HG03575 (cell line): Measurements from ENCODE around the gene CEP112.

Experiments used
- ATAC-seq: cut with Tn5 transposase; IDR thresholded peaks from one replicate; pipeline ENCODE4 v1.9.1; 2021; ENCODE audit not compliant: unreplicated experiment, insufficient number of reproducible peaks, low FRiP score; ENCODE audit errors: extremely low read depth

Gene CEP112

DNA sequence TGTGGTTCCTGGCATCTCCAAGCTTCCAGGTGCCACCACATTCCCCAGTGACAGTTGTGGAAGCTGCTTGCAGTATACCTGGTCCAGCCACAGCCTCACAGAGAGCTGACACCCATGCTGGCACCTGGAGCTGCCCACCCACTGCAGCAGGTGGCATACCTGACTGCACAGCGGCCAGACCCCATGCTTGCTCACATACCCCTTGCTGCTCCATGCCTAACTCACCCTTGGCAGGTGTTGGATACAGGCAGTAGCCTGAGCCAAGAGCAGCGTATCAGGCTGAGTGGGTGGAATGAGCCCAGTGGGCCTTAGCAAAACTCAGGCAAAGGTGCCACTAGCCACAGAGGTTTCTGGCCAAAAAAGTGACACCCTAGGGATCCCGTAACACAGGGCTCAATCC is 232.3 kb downstream of the CEP112 start:
- ATAC-seq: no peak

DNA sequence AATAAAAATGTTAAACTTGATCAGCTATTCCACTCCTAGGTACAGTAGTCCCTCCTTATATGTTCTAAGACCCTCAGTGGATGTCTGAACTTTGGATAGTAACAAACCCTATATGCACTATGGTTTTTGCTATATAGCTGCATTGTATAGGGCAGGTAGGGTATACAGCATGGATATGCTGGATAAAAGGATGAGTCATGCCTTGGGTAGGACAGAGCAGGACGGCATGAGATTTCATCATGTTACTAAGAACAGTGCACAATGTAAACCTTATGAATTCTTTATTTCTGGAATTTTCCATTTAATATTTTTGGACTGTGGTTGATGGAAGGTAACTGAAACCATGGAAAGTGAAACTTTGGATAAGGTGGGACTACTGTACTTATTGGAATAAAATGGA is 235.1 kb downstream of the CEP112 start:
- ATAC-seq: no peak

DNA sequence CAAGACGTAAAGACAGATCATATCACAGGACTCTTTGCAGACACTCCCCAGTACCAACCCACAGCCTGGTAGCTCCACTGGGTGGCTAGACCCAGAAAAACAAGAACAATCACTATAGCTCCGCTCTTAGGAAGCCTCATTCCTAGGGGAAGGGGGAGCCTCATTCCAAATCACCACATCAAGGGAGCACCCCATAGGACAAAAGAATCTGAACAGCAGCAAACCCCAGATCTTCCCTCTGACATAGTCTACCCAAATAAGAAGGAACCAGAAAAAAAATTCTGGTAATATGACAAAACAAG is 237.8 kb downstream of the CEP112 start:
- no peak for ATAC-seq

DNA sequence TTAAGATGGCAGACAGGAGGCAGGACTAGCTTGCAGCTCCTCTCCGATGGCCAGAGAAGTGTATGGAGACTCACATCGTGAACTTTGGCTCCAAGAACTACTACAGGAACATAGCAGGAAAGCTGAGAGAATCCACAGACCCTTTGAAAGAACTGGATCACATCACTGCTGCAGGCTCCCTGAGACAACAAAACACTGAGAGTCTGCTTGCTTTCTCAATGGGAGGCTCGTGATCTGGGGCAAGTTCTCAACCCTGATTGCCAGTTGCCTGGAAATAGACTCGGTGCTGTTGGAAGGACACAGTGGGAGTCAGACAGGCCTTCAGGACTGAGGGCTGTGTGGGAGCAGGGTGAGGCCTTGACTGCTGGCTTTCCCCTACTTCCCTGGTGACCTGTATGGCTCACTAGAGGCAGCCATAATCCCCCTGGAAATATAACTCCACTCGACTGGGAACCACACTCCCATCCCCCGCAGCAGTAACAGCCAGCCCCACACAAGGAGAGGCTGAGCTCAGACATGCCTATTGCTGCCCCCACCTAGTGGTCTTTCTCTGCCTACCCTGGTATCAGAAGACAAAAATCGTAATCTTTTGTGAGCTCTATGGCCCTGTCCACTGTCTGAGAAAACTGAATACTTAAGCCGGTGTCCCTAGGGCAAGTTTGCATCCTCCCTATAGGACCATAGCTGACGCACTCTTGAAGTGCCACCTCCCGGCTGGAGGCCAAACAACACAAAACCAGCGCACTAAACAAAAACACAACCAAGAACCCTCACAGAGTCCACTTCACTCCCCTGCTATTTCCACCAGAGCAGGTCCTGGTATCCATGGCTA is 238.4 kb downstream of the CEP112 start:
- ATAC-seq: no peak

DNA sequence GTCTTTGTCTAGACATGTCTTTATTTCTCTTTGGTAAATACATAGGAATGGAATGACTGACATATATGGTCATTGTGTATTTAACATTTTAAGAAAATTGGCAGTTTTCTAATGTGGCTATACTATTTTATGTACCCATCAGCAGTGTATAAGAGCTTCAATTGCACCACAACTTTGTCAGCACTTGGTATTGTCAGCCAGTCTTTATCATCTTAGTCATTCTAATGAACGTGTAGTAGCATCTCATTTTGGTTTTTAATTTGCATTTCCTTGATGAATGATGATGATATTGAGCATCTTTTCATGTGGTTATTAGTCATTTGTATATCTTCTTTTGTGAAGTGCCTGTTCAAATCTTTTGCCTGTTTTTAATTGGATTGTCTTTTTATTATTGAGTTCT is 239.3 kb downstream of the CEP112 start:
- no peak for ATAC-seq

DNA sequence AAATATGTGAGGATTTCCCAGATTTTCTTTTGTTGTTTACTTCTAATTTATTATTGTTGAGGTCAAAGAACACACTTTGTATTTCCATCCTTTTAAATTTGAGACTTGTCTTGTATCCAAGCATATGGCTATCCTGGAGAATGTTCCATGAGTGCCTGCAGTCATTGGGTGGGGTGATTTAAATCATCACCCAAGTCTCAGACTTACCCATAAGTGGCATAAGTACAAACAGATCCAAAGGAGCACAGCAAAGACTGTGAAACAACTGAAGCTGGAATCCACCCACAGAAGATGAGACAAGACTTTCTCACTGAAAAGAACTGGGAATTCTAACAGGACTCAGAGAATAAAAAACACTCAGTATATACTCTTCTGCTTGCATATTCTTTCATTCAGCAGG is 239.9 kb downstream of the CEP112 start:
- no peak for ATAC-seq

DNA sequence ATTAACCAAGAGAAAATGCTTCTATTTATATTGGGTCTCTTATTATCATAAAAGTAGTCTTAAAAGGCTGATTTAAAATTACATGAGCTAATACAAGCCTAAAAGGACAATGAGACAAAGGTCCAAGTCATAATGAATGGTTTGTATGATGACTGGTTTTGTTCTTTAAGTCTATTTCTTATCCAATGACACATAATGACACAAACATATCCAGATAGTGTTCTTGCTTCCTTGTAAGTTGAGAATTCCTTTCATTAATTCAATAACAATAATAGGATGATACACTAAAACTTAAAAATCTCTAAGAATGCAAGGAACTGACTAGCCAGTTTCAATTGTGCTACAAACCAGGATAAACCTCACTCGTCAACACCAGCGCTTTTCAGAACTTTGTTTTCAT is 244.1 kb downstream of the CEP112 start:
- ATAC-seq: no peak

DNA sequence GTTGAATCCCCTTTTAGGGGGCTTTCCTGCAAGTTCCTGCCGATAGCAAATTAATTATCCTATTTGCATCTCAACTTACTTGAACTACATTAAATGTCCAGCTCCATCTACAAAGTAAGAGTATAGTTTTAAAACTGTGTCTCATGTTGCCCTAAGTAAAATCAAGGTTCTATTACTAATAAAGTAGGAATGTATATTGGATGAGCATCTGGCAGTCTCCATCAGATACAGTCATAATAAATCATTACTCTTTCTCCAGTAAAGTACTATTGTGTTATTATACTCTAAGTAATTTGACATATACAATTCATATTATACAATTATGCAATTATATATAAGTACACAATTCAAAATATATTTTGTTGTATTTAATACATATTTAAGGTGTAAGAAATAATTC is 249.3 kb downstream of the CEP112 start:
- no peak for ATAC-seq

DNA sequence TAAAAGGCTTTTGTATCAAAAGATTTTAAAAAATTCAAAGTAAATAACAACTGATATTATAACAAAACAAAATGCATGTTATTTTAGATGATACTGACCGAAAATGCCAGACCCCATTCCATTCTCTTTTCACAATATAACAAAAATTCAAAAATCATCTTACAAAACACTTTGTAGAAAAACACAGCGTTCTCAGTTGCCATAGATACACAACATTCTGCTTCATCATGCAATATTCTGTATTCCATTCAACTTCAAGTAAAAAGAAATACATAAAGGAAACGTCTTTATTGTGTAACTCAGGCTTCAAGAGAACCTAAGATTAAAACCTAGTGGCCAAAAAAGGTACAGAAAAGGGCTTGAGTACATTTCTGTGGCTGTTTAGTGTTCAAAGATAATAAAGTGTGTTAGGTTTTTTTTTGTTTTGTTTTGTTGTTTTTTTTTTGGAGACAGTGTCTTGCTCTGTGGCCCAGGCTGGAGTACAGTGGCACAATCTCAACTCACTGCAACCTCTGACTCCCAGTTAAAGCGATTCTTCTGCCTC is 250.5 kb downstream of the CEP112 start:
- no peak for ATAC-seq

DNA sequence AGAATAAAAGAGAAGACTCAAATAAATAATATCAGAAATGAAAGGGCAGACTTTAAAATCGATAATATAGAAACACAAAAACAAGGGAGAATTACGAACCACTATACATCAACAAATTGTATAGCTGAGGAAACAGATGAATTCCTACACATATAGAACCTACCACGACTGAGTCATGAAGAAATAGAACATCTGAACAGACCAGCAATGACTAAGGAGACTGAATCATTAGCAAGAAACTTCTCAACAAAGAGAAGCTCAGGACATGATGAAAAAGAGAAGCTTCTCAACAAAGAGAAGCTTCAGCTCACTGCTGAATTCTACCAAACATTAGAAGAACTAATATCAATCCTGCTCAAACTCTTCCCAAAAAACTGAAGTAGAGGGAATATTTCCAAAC is 255.9 kb downstream of the CEP112 start:
- ATAC-seq: no peak

DNA sequence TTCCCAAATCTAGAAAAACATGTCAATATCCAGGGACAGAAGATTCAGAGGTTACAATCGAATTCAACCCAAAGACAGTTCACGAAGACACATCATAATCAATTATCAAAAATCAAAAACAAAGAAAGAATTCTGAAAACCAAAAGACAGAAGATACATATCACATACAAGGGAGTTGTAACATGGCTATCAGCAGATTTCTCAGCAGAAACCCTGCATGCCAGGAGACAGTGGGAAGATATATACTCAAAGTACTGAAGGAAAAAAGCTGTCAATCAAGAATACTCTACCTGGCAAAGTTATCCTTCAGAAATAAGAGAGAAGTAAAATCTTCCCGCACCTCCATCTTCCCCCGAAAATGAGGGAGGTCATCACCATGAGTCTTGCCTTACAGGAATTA is 258.6 kb downstream of the CEP112 start:
- no peak for ATAC-seq

DNA sequence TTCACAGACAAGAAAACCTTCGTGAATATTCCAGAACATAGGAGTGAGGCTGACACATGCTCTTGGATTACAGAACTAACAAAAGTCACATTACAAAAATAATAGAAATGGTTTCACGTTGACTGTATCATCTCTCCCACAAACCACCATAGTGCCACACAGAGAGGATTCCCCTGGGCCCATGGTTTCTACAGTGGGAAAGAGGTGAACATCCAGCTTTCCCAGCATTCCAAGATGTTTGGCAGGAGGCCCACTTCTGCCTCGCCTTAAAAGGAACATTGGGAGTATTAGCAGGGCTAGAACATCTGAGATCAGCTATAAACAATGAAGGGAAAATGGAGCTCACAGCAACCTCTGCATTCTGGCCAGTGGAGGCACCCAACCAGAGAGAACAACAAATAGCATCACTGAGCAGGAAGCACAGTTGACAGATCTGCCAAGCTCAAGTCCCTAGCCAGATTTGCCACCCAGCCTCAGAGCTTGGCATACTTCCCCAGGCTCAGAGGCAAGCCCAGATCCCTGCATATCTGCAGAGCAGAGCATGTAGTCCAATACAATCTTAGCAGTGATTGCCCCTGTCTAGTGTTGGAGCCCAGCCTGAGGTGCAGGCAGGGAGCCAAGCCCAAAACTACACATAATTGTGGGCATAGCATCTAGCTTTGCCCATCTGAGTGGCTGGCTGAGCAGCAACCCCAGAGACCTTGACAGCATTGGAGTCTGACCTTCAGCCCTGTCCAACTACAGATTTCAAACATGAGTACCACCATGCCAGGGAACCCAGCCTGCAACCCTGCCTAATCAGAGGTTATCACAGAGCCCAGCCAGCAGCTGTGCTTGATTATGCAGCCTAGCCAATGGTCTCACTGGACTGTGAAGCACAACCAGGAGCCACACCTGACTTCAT is 260.4 kb downstream of the CEP112 start:
- ATAC-seq: no peak

DNA sequence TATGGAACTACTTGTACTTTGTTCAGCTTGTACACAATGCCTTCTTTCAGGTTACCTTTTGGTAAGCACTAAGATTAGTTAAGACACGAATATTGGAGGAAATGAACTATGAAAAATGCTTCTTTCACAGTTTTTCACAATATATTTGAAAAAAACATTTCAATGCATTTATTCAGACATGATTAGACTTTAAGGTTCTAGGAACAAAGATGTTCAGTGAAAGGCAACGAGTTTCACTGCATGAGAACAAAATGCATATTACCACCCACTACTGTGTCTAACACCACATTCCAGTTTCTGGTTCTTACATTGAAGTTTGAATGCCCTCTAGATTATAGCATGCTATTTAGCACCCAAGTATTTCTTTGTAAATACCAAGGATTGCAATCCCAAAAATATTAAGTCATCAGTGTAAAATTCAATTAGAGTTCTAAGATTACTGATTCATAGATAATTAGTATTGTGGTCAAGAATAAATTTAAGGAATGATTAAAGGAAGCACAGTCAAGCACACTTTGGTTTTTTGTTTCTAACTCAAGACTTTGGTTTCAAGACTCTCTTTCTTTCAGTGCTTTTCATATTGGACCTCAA is 261.7 kb downstream of the CEP112 start:
- no peak for ATAC-seq

DNA sequence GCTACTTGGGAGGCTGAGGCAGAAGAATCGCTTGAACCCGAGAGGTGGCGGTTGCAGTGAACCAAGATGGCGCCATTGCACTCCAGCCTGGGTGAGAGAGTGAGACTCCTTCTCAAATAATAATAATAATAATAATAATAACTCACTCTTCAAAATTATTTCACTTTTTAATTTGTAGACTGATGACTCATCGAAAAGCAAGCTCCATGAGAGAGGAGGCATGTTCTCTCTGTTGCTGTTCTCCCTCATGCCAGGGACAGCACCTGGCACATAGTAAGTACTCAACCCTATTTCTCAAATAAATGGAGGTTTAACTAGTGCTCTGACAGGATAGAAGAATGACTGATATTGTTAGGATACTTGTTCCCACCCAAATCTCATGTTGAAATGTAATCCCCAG is 265.3 kb downstream of the CEP112 start:
- no peak for ATAC-seq

DNA sequence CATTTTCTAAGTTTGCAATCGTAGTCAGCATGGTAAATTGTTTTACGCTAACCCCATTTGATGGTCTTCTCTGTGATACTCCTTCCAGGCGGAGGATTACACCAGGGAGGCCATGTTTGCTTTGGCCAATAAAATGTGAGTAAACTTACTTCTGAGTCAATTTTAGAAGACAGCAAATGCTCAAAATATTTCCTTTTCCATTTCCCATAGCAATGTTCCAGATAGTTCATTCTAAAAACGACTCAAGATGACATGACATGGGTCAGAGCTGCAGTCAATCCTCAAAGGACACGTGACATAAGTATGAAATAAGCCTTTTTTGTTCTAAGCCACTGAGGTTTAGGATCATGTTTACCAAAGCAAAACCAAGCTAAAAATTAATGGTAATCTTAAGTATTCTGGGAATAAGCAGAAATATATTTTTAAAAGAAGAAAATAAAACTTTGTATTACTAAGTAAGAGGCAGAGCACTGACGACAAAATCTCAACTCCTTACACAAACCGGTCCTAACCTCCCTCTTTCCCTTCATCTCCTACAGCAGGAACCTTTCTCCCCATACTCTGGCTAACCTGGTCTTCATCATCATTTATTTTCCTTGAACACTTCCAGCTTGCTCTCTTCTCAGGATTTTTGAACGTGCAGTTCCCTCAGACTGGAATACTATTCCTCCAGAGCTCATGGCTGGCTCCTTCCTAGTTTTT is 266.2 kb downstream of the CEP112 start:
- ATAC-seq: no peak

DNA sequence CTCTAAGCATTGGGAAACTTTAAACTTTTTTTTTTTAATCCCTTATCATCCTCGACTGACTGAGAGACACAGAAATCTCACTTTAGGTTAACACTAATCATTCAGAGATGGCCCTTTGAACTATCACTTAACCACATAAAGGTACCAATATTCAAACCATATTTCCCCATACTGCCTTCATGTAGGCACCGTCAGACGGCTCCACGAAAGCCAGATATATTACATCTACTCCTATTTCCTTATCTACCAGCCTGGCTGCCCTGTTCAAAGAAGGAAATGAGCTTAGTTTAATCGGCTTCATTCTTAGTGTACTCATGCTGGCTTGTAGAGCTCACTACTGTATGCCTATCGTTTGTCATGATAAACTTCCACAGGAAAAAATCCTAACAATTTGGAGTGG is 270.9 kb downstream of the CEP112 start:
- no peak for ATAC-seq

DNA sequence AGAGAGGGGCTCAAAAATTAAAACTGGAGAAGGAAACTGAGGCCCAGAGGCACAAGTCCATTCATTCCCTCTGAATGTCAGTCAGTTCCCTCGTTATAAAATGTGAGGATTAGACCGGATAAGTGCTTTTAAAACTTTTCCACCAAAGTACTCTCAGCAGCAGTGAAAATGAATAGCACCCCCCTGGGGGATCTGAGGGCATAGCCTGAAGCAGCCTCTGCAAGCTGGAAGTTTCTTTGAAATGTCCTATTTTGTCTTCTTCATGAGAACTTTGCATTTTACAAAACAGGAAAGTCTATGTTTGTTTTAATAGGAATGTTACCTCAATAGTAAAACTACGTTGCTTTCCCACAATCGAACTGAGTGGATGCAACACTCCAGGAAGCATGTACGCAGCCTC is 273.0 kb downstream of the CEP112 start:
- ATAC-seq: no peak

DNA sequence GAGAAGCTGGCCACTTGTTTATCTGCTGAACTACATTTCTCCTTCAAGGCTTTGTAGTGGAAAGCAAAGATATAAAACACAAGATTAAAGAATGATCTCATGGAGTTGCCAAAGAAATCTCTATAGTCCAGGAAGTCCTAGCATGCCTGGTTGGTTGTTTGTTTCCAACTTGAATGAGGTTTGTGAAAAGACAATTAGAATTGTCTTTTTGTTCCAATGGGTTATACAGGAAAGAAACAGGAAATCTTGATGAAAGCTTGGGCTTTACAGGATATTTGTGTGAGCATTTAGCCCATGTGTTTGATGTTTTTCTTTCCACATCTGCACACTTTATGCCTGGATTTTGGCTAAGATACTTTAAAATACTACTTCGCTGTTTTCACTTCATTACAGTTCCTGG is 273.4 kb downstream of the CEP112 start:
- ATAC-seq: no peak

DNA sequence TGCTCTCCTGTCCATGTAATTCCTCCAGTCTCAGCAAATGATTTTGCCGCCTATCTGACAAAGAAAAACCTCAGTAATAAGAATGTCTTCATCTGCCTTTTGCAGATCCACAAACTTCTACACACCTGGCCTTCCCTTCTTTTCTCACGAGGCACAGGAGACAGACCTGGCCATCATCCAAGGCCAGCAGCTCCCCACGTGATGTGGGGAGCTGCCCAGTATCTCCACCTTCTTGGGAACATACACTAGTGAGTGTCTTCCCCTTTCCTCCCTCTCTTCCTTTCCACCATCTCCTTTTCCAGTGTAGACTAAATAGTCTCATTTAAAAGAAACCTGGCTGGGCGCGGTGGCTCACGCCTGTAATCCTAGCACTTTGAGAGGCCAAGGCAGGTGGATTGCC is 274.4 kb downstream of the CEP112 start:
- ATAC-seq: no peak
